Measurements from ENCODE around the gene AGRN.
"Not testable (repeated sequence)": the region's sequence is repeated elsewhere in the genome, so short reads cannot be mapped to it uniquely, and the experiment has no call there.

Gene AGRN

DNA sequence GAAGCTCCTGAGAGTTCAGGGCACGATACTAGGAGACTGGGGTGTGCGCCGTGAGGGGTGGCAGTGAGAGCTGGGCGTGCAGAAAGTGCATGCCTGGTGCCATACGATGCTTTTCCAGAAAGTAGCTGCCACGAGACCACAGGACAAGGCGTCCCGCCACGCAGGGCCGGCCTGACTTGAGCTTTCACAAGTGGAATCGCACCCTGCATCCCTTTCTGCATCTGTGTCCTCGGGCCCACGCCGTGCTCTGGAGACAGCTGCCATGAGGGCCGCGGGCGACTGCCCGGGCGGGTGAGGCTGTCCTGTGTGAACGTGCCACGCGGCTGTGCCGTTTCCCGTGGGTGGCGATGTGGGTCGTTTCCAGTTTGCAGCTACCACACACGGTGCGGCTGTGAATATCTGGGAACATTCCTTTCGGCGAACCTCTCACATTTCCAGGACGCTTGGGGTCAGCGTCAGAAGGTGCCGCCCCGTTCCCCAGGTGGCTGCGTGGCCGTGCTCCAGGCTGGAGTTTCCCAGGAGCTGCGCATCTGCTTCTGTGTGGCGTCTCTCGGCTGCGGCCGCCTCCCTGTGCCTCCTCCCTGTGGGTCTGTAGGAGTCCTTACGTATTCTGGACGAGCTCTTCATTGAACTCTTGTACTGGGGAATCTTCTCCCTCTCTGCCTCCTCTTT lies 37.0 kb upstream of the AGRN start:
- DNase-seq = no peak

DNA sequence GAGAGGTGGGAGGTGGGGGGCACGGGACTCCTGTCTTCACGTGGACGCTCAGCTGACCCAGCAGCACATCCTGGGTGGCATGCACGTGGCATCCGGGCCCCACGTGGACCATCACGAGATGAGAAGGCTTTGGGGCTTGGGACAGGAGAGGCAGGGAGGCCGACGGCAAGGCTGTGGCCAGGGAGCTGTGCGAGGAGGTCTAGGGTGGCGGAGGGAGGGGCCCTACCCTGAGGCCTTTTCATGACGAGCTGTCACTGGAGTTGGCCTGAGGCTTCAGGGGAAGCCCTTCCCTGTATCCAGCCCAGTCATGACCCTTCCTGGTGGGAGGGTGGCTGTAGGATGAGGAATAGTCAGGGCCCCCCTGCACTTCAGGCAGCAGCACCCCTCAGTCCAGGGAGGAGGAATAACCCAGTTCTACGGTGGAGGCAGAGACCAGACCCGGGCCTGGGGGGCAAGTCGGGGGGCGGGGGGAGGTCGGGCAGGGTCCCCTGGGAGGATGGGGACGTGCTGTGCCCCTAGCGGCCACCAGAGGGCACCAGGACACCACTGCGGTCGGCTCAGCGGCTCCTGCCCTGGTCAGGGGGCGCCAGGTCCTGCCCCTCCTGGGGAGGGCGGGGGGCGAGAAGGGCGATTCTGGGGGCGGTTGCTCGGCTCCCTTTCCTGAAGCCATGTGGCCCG lies 36.0 kb upstream of the AGRN start:
- no peak for DNase-seq

DNA sequence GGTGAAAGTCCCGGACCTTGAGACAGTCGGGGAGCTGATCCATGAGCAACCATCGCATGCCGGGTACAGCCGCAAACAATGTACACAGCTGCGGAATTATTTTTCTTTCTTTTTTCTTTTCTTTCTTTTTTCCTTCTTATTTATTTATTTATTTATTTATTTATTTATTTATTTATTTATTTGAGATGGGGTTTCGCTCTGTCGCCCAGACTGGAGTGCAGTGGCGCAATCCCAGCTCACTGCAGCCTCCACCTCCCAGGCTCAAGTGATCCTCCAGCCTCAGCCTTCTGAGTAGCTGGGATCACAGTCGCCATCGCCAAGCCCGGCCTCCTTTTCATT lies 35.5 kb upstream of the AGRN start:
- no peak for DNase-seq

DNA sequence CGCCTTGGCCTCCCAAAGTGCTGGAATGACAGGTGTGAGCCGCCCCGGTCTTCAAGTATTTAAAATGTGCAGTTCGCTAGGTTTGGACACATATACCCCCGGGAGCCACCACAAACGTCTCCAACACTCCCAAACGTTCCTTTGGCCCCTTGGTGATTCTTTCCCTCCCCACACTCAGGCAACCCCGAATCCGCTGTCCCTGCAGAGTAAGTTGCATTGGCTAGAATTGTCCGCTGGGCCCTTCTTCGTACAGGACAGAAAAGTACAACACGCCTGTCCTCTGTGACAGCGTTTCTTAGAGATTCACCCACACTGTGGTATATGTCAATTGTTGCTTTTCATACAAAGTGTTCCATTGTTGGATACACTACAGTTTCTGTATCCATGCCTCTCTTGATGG lies 34.8 kb upstream of the AGRN start:
- no peak for DNase-seq

DNA sequence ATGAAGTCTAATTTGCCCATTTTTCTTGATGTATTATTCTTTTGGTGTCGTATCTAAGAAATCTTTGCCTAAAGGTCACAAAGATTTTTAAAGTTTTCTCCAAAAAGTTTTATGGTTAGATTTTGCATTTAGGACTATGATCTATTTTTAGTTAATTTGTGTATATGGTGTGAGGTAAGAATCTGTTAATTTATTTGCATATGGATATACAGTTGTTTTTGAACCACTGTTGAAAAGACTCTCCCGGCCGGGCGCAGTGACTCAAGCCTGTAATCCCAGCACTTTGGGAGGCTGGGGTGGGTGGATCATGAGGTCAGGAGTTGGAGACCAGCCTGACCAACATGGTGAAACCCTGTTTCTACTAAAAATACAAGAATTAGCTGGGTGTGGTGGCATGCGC lies 31.9 kb upstream of the AGRN start:
- DNase-seq = not testable (repeated sequence)

- DNase-seq = not testable (repeated sequence)
Measured at GRCh38 chr1:991275-991674, 28.6 kb upstream of the AGRN start.

- no peak for DNase-seq
Measured at GRCh38 chr1:991895-992294, 28.0 kb upstream of the AGRN start.

DNA sequence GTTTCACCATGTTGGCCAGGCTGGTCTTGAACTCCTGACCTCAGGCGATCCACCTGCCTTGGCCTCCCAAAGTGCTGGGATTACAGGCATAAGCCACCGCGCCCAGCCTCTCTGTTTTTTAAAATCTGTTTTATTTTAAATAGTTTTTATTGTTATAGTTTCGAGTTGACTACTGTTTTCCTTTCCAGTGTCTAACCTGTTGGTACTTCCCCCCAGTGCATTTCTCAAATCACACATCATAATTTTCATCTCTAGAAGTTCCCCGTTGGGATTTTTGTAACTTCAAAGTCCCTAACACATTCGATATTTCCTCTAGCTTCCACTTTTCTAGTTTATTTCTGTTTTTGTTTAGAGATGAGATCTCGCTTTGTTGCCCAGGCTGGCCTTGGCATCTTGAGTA lies 27.6 kb upstream of the AGRN start:
- no peak for DNase-seq

DNA sequence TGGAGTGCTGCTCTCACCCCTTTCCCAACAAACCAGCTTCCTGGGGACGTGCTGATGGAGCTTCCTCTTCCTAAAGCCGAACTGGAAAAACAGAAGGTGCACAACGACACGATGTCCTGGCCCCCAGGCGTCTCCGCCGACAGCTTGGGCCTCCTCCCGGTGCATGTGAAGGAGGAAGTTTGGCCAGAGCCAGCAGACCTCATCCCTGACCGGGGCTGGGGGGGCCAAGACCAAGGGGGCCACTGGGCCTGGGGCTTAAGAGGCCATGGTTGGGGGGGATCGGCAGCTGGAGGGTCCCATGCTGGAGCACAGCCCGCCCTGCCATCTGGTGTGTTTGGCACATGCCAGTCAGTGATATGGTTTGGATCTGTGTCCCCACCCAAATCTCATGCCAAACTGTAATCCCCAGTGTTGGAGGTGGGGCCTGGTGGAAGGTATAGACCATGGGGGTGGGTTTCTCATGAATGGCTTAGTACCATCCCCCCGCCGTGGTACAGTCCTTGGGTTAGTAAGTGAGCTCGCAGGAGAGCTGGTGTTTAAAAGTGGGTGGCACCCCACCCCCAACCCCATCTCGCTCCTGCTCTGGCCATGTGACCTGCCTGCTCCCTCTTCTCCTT lies 26.4 kb upstream of the AGRN start:
- no peak for DNase-seq

GRCh38 chr1:994546-994945 lies 25.4 kb upstream of the AGRN start:
- DNase-seq = not testable (repeated sequence)

DNA sequence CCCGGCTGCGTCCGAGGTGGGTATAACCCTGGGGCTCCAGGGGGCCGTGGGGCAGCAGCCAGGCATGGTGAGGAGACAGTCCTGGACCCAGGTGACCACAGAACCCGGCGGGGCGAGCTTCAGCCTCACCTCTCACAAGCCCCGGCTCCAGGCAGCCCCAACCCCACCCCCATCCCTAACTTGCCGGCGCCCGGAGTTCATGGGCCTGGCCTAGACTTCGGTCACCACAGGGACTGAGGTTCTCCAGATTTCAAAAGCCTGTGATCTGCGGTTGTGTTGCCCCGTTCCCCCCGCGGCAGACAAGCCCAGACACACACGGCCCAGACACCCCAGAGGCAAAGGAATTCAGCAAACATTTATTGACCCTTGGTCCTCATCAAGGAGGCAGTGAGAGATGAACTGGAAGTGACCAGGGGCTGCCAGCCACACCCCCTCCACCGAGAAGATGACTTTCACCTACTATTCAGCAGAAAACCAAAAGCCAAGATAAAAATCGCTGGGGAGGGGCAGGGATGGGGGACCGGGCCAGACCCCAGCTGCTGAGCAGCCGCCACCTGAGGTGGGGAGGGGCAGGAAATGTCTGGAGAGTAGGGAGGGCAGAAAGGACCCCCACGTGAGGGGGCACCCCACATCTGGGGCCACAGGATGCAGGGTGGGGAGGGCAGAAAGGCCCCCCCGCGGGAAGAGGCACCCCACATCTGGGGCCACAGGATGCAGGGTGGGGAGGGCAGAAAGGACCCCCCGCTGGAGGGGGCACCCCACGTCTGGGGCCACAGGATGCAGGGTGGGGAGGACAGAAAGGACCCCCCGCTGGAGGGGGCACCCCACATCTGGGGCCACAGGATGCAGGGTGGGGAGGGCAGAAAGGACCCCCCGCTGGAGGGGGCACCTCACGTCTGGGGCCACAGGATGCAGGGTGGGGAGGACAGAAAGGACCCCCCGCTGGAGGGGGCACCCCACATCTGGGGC lies 24.0 kb upstream of the AGRN start:
- DNase-seq = no peak

DNA sequence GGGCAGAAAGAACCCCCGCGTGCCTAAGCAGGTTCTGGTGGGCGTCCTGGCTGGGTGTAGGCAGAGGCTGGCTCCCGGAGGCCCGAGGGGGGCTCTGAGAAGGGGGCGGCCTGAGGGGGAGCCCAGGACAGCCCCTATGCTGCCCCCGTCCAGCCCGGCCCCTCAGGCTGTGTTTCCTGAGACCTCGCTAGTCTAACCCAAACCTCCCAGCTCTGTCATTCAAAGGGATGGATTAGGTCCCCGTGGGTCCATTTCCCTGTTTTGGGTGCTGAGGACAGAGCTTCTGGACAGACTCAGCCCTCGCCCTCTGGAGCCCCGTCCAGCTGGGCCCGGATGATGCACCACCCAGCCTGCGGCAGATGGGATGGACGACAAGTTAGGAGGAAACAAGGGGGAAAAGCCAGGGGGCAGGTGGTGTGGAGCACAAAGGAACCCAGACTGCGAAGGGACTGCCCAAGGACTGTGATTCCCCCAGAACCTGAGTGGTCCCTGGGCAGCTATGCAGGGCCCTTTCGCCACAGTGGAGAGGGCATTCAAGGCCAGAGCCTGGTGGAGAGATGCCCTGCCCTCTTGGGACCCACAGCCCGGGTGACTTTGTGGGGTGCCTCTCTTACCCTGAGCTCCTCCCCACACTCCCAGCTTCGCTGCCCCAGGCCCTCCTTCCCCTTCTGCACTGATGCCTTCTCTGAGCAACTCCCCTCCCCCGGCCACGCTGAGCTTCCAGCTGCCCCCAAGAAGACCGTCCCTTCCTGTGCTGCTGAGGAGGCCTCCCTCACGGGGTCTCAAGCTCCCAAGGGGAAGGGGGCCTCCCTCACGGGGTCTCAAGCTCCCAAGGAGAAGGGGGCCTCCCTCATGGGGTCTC lies 22.8 kb upstream of the AGRN start:
- no peak for DNase-seq

GRCh38 chr1:997713-997992 lies 22.3 kb upstream of the AGRN start:
- no peak for DNase-seq

DNA sequence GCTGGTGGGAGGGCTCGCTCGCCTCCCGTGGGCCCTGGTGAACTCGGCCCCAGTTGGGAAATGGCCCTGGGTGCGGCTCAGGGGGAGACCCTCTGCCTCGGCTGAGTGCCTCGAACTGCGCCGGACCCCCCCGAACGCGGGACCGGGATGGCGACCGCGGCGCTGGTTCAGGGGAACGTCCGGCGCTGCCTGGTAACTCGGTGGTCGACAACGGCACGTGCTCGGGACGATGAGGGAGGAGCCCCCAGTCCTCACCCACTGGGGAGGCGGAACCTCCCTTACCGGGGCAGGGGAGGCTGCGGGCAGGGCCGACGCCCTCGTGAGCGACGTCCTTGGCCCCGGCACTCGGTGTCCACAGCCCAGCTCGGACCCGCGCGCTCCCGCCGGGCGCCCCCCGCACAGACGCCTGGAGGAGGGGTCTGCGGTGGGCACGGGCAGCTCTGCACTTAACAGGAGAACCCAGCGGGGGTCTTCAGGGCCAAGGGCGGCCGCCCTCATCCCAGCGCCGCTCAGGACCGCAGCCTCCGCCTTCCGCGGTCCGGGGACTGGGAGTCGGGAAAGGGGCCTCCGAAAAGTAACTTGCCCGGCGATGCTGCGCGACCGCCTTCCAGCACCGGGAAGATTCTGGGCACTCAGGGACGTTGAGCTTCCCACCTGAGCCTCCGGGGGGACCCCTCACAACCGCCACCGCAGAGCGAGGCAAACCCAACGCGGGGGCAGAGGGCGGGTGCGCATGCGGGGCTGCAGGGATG lies 21.8 kb upstream of the AGRN start:
- DNase-seq = no peak

- DNase-seq = no peak
Measured at GRCh38 chr1:998745-998994, 21.2 kb upstream of the AGRN start.

DNA sequence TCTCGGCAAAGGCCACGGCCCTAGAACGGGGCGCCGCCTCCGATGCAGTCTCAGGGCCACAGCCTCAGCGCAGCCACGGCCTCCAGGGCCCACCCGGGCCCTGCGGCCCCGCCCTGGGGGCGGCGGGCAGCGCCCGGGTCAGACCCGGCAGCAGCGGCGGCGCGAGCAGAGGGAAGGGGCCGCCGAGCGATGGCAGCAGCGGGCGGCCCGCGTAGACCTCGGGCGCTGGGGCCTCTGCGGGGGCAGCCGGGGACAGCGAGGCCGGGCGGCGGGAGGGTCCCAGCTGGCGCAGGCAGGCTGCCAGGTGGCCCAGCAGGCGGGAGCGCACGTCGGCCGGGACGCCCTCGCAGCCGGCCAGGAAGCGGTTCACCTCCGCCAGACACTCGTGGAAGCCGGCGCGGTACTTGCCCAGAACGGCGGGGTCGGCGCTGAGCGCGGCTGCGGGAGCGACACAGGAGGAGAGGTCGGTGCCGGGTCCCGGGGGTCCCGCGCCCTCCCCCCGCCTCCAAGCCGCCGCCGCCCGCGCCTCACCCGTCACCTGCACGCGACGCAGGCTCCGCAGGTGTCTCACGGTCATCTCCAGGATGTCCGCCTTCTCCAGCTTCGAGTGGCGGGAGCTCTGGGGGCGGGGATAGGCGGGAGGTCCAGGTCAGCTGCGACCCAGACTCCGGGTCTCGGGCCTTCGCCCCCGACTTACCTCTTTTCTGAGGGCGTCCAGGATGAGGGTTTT lies 20.8 kb upstream of the AGRN start:
- no peak for DNase-seq

DNA sequence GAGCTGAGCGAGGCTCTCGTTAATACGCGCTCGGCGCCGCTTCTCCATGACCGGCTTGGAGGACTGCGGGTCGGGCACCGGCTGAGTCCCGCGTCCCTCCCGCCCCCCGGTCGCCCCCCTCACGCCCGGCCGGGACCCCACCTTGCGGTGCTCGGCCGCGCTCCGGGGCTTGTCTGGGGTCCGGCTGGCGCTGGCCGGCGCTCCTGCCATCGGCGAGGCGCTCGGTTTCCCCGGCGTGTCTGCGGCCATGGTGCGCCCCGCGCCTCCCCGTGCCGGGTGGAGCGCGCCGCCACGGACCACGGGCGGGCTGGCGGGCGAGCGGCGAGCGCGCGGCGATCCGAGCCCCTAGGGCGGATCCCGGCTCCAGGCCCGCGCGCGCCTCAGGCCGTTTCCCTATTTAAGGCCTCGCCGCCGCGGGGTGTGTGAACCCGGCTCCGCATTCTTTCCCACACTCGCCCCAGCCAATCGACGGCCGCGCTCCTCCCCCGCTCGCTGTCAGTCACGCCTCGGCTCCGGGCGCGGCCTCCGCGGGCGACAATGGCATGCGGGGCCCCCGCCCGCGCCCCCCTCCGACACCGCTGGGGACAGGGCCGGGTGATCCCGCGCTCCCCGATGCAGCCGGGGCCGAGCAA lies 20.1 kb upstream of the AGRN start, which contains the start of gene HES4:
Gene HES4 (minus strand): TSS at position 373 of the 632 bp plus-strand sequence. CDS start 124 bp downstream, at position 249.
- no peak for DNase-seq

GRCh38 chr1:1000357-1001056 lies 19.4 kb upstream of the AGRN start:
- DNase-seq = no peak

DNA sequence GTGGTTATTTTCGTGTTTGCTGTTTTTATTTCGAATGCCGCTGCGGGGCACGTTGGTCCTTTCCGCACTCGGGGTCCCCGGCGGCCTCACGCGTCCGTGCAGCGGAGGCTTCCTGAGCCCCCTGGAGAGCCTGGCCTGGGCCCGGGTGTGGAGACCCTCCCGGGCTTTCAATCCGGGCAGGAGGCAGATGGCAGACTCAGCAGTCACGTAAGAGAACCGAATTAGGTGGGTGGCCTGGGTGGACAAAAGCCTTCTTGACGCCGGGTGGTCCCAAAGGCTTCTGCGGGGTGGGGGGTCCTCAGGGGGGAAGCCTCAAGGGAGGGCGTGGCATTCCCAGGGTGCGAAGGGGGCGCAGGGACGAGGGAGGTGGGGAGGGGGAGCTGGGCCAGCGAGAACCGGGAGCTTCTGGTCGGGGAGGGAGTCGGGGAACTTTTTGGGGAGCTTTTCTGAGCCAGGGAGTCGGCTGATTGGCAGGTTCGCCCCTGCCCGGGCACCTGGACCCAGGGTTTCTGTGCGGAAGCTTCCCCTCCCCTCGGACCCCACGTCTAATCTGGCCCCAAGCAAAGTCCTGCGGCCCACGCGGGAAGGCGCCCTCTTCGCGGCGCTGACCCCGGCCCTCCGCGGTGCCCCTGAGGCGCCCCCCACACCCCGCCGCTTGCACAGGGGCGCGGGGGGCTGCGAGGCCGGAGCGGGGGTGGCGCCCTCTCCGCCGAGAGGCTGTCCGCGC lies 18.7 kb upstream of the AGRN start:
- no peak for DNase-seq

Measured in AML-193 (cell line).